Neural cell (in vitro differentiated cells): Measurements from ENCODE around the gene ADH1C.

Experiments used
- EP300 ChIP-seq: fragments of 450-650 bp; conservative IDR thresholded peaks from 2 replicates; pipeline ENCODE4 v1.6.1; 2014; ENCODE audit warnings: antibody characterized with exemption, mild to moderate bottlenecking, moderate library complexity; ENCODE audit not compliant: poor library complexity, severe bottlenecking
- EZH2 ChIP-seq: fragments of 200-600, 300-800 bp; shearing (Covaris generic), sonication (generic); IDR thresholded peaks from 2 replicates; pipeline ENCODE4 v1.6.1; 2014; ENCODE audit warnings: antibody characterized with exemption, low read length, borderline replicate concordance, mild to moderate bottlenecking; ENCODE audit not compliant: insufficient read depth, poor library complexity, severe bottlenecking
- MXI1 ChIP-seq: fragments of 450-650 bp; conservative IDR thresholded peaks from 2 replicates; pipeline ENCODE4 v1.6.1; 2014; ENCODE audit warnings: antibody characterized with exemption, mild to moderate bottlenecking; ENCODE audit not compliant: poor library complexity, severe bottlenecking
- POLR2AphosphoS5 ChIP-seq: IDR thresholded peaks from 2 replicates; pipeline ENCODE4 v1.6.1; 2012
- RAD21 ChIP-seq: fragments of 450-650 bp; conservative IDR thresholded peaks from 2 replicates; pipeline ENCODE4 v1.6.1; 2014; ENCODE audit warnings: antibody characterized with exemption, mild to moderate bottlenecking, moderate library complexity
- SMC3 ChIP-seq: fragments of 450-650 bp; conservative IDR thresholded peaks from 2 replicates; pipeline ENCODE4 v1.6.1; 2014; ENCODE audit warnings: antibody characterized with exemption, mild to moderate bottlenecking, moderate library complexity; ENCODE audit not compliant: poor library complexity
- TAF1 ChIP-seq: IDR thresholded peaks from 2 replicates; pipeline ENCODE4 v1.6.1; 2012; ENCODE audit warnings: low read depth
- TF ChIP-seq, protein P1 (sequence below): fragments of 450-650 bp; IDR thresholded peaks from 2 replicates; pipeline ENCODE4 v1.5.1; 2014; ENCODE audit warnings: antibody characterized with exemption, mild to moderate bottlenecking, moderate library complexity; ENCODE audit not compliant: poor library complexity, severe bottlenecking

DNA sequence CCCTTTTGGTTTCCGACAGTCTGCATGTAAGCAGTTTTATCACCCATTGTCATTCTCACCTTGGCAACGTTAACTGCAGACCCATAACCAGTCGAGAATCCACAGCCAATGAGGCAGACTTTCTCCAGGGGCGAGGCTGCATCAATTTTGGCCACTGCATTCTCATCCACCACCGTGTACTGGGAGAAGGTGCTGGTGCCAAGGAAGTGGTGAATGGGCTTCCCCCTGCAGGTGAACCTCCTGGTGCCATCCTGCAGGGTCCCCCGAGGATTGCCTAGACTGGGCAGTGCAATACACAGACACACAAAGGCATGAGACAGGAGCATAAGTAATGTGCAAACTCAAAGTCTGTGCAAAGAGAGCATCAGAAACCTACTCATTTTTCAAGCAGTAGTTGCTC lies 36.7 kb downstream of the ADH1C start:
- TF ChIP-seq, protein P1, sequence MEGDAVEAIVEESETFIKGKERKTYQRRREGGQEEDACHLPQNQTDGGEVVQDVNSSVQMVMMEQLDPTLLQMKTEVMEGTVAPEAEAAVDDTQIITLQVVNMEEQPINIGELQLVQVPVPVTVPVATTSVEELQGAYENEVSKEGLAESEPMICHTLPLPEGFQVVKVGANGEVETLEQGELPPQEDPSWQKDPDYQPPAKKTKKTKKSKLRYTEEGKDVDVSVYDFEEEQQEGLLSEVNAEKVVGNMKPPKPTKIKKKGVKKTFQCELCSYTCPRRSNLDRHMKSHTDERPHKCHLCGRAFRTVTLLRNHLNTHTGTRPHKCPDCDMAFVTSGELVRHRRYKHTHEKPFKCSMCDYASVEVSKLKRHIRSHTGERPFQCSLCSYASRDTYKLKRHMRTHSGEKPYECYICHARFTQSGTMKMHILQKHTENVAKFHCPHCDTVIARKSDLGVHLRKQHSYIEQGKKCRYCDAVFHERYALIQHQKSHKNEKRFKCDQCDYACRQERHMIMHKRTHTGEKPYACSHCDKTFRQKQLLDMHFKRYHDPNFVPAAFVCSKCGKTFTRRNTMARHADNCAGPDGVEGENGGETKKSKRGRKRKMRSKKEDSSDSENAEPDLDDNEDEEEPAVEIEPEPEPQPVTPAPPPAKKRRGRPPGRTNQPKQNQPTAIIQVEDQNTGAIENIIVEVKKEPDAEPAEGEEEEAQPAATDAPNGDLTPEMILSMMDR, result no peak
- TF ChIP-seq TAF1, result no peak
- no peak for TF ChIP-seq SMC3
- no peak for TF ChIP-seq RAD21
- TF ChIP-seq EP300, result no peak
- no peak for TF ChIP-seq POLR2AphosphoS5
- TF ChIP-seq MXI1, result no peak
- no peak for TF ChIP-seq EZH2
